Ramos (cell line): Measurements from ENCODE around the gene STK39.
"Not testable (repeated sequence)": the region's sequence is repeated elsewhere in the genome, so short reads cannot be mapped to it uniquely, and the experiment has no call there.

Source experiments
- in situ Hi-C: fragments of 300-500 bp; cut with MboI; formaldehyde crosslinking; loops from one replicate; pipeline ENCODE4 v1.14.3; 2022; ENCODE audit warnings: low sequenced_read_pairs; ENCODE audit not compliant: unreplicated experiment

STK39 gene

DNA sequence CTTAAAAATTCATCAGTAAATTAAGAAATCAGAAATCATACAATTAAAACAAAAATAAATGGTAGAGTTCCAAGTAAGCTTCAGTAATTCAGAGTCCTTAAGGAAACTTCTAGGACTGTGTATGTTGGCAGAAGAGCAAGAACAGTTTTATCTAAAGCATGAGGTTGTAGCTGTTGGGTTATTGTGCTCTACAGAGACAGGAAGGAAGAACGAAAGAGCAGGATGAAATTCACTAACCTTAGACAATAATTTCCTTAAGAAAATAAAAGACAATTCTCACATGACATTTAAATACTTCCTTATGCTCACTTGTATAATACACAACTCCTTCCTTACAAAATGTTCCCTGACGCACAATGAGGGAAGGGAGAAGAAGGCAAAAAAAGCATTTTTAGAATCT is 133.4 kb downstream of the STK39 start:
- in situ Hi-C loops, result loop anchor here (25.0 kb wide), 1 partner anchor 1577 kb away; no protein-coding TSS in a partner anchor

DNA sequence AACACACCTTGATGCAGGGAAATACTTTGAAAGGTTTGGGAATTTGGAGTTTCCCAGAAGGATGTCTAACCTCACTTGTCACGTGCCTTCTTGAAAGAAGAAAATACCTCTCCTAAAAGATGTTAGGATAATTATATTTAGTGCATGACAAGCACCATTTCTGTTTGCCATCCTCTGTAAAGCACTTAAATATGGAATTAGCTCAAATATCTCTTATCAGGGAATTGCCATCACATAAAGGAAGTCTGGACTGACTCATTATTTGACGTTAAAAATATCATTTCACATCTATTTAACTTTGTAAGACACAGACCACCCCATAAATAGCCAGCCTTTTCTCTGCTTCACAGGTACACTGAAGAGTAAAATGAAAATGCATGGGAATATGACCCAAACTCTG is 140.1 kb downstream of the STK39 start:
- in situ Hi-C loops, result loop anchor here (25.0 kb wide), 1 partner anchor 1570 kb away; no protein-coding TSS in a partner anchor

DNA sequence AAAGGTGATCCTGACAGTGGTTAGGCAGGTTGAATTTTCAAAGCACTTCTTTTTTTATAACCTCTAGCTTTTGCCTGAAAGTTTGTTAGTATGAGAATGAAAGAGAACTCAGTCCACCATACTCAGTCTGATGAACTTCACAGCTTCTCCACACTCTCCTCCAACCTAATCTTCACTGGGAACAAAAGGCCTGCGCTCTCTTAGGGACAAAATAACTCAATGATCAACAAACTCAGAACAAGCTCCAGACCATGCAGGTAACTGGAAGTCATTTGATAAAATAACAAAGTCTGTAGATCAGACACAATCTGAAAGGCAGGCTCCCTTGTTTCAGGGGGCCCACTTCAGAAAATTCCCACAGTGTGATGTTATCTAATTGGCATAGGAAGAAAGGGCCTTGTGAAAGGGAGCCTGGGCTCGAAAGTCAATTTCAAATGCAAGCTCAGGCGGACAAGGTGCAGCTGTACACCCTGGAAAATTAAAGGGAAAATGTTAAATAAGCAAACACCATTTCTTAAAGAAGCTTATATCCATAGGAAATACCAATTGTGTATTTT is 142.2 kb downstream of the STK39 start:
- in situ Hi-C loops, result loop anchor here (25.0 kb wide), 1 partner anchor 1568 kb away; no protein-coding TSS in a partner anchor

DNA sequence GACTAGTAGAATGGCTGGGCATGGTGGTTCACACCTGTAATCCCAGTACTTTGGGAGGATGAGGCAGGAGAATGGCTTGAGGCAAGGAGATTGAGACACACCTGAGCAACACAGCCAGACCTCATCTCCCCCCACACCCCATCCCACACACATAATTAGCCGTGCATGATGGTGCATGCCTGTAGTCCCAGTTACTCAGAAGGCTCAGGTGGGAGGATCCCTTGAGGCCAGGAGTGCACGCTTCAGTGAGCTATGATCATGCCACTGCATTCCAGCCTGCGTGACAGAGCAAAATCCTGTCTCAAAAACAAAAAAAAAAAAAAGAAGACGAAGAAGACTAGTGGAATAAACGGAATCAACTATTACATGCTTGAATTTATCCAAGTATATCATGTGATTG is 150.0 kb downstream of the STK39 start:
- in situ Hi-C loops, result no loop called here

DNA sequence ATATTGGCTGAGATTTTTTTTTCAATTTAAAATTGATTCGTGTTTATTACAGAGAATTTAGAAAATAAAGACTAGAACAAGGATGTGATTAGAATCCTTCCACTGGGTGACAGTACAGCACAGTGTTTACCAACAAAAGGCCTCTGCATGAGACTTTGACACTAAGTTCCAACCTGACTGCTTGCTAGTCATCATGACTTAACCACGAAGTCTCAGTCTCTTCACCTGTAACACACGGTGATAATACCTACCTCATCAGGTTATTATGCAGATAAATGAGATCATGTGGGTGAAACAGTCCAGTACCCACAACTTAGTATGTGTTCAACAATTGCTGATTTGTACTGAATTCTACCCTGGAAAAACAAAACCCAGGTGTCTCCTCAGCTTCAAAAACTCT is 151.2 kb downstream of the STK39 start:
- in situ Hi-C loops, result no loop called here

DNA sequence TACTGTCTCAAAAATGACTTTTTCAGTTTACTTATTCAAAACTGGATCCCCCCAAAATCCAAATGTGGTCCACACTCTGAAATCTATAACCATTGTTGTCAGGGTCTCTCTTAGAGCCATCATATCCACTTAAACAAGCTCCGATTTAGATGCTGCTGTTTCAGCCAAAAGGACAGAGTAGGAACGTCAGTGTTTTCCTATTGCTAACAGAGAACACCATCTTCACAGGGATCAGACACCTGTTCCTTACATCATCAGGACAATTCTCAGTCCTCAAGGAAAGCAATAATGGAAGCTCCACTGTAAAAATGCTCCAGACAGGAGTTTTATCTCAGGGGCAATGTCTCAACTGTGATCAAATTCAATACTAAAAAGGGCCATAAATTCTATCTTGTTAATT is 155.4 kb downstream of the STK39 start:
- in situ Hi-C loops, result no loop called here

DNA sequence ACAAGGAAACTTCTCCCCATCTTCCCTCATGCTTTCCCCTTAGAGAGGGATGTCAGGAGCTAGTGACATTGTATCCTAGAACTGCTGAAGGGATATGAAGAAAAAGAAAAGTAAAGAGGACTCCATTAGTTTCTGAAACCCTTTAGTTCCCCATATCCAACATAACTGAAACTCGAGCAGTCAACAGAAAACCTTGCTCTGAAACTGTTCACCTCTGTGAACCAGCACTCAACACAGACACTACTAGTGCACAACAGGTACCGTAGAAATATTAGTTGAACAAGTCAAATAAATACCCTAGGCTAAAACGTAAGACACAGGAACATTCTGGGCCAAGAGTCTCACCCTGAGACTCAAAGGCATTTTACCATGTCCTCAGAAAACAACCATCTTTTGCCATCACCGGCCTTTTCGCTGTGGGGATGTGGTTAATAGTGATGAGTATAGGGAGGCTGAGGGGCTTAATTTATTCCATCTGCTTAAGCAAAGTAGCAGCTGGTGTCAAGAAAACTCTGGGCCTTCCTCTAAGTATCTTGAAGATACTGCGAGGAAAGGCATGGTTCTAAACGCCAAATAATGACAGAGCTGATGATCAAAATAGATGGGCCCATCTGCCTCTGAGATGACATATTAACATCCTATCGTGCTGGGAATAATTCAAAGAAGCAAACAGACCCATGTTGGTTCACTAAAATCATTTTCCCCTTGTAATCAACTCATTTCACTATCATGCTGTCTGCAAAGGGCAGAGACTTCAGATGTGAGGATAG is 156.8 kb downstream of the STK39 start:
- in situ Hi-C loops, result no loop called here

DNA sequence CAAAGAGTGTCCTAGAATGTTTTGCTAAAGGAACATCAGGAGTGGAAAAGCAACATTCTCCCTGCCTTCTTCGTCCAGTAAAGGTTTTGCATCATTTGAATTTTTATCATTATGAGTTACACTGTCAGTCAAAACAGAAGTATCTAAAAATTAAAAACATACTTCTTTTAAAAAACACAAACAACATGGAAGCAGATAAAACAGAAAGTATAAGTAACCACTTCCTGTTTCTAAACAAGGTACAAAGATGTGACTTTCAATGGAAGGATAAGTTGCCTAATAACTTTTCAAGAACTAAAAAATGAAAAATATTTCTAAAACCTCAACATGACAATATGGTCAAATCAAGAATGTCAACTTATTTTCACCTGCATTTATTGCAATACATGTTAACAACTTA is 158.2 kb downstream of the STK39 start:
- in situ Hi-C loops, result no loop called here

DNA sequence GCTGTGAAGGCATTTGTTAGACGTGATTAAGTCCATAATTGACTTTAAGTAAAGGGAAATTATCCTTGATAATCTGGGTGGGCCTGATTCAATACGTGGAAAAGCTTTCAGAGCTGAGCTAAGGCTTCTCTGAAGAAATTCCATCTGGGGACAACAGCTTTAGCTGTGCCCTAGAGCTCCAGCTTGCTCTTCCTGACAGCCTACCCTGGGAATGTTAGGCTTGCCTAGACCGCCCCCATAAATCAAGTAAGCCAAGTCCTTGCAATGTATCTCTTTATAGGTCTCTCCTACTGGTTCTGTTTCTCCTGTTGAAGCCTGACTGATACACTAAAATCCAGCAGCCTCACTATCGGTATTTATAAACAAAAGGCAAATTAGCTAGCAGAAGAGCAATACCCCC is 160.0 kb downstream of the STK39 start:
- in situ Hi-C loops, result no loop called here

DNA sequence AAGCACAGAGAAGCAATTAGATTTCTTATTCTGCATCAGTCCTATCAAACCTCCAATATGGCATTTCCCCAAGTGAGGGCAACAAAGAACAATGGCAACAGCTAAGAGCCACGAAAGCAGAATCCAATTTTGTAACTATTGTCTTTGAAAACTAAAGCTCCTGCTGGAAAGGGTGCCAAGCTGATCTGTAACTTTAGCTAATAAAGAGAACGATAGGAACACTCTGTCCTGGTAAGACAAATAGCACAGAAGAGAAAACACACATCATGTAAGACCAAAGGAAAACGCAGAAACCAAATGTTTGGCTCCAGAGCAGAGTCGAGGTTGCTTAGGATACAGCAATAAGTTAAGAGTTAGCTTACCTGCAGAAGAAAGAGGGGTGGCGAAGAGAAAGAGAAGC is 160.5 kb downstream of the STK39 start:
- in situ Hi-C loops, result no loop called here

DNA sequence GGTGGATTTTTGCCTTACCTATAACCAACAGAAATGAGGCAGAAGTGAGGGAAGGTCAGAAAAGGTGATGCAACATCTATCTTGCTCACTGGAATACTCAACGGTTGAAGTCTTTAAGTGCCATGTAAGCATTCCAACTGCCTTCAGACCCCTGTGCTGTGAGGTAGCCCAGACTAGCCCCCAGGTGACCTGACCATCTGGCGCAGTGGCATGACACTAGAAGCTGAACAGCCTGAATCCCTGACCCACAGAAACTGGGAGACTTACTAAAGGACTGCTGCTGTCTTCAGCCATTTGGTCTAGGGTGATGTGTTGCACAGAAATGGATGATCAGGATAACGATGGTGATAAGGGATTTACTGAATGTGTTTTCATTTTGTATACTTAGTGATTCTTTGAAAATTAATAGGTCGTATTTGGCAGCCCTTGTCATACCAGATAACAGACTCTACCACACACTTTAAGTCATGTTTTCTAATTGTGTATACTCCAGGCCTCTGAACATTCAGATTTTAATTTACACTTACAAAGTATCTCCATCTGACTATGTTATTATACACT is 161.5 kb downstream of the STK39 start:
- in situ Hi-C loops, result no loop called here

DNA sequence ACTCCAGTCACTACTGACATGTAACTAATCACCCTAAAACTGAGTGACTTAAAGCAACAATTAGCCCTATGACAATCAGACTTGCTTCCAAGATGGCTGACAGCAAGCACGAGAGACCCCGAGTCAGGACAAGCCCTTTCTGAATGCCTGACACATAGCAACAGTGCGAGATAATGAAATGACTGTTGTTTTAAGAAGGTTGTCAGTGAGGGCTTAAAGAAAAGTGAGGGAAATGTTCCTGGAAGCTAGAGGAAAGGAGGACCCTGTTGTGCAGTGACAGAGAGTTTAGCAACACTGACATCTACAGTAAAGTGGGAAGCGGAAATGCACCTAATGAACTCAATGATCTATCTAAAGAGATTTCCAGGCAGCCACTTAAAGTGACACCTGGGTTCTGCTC is 163.1 kb downstream of the STK39 start:
- in situ Hi-C loops, result no loop called here

DNA sequence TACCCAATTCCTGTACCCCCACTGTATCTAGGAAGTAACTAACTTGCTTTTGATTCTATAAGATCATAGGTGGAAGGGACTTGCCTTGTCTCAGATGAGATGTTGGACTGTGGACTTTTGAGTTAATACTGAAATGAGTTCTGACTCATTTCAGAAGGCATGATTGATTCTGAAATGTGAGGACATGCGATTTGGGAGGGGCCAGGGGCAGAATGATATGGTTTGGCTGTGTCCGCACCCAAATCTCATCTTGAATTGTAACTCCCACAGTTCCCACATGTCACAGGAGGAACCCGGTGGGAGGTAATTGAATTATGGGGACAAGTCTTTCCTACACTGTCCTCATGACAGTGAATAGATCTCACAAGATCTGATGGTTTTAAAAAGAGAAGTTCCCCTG is 165.9 kb downstream of the STK39 start:
- in situ Hi-C loops, result not testable (repeated sequence)

DNA sequence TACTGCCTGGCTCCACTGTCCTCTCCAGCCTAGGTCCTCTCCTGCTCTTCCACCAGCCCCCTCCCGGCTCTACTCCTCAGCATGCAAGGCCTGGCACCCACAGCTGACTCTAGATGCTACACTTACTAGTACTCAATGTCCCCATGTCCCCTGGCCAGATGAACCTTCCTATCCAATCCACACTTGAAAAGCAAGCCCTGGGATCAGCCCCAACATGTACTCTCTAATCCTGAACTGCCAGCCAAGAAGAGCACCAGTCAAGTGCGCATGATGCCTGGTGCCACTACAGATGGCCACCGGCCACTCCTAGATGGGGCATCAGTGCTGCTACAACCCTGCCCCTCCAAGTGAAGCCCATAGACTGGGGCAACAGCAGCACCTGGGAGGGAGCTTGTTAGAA is 168.2 kb downstream of the STK39 start:
- in situ Hi-C loops, result no loop called here

DNA sequence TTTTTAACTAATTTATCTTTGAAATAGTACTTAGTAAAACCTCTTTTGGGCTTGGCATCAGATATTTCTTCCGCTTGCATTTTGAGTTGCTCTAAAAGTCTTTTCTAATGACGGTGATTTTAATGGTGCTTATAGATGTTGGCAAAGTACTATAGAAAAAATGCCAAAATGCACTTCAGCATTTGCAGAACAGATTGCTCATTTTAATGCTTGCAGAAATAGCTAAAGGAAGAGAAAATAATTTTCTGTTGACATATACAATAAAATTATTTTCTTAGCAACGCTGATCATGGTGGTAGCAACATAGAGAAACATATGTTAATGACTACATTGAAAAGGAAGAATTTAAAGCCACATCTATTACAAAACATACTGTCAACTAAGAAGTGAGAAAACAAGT is 170.7 kb downstream of the STK39 start:
- in situ Hi-C loops, result no loop called here

DNA sequence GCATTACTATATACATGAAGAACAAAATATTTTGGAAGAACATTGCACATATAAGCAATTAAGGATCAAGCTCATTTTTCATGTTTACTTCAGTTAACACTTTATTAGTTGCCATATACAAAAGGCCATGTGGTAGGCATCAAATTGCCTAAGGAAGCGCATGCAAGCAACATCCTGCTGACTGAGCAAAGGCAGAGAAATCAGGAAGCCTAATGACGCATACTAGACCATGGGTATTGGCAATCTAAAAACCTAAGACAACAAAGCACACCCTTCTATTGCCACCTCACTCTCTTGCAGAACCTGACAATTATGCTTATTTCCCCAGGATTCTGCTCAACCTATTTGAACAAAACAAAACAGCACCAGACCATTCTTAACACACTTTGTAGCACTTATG is 171.9 kb downstream of the STK39 start:
- in situ Hi-C loops, result no loop called here

DNA sequence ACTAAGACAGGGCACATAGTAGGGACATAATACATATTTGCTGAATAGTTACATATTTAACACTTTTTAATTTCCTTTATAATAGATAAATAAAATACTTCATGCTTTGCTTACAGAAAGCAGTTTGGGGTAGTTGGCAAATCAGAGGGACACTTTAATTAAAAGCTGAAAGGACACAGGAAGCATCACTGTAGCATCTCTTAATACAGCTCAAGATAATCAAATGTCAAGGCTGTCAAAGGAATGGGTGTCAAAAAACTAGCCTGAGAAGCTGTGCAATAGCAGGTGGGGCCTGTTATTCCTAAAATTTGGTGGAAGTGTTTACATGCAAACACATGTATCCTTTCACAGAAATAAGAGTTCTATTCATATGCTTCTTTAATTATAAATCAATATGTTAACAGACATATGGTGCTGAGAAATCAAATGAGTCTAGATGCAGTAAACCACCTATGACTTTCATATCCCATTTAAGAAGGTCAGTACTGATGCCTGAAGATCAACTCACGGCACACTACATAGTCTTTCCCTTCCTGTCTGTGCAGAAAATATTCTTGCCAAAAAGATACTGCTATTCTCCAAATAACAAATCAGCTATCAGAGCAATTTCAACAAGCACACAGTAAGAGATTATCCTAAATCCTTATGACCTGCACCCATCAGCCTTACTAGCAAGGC is 174.6 kb downstream of the STK39 start:
- in situ Hi-C loops, result no loop called here

DNA sequence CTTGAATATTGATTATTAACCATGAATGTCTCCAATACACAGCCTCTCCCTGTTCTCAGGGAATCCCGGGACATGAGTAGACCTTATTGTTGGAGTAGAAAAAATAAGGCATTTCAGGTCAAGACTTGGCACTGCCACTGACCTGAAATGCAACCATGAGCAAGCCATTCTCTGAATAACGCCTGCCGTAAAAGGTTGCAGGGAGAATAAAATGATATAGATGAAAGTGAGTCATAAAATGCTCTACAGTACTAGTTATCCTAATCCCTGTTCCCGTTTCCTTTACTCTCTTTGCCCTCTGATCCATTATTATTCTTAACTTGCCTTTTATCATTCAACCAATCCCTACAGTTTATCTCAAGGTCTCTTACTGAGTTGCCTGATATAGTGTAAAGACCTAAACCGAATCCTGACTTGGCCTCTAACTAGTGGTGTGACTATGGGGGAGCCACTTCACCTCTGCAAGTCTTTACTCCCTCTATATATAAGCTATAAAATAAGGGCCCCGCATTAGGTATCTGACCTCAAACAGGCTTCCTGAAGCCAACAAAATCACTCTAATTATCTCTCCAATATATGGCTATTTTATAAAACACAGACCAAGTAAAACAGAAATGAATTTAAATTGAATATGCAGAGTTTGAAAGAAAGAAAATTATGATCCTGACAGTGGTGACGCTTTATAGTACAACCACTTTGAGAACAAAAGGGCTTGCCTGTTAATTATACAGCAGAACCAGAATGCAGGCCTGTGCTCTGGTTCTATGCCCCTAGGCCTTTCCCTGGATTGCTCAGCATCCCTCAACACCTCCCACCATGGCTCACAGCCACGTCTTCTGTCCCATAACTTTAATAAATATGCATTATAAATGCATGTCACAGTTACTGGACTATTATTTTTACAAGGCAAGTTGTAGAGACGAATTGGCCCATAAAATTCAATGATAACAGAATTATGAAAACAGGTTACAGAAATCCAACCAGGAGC is 183.1 kb downstream of the STK39 start:
- in situ Hi-C loops, result no loop called here

DNA sequence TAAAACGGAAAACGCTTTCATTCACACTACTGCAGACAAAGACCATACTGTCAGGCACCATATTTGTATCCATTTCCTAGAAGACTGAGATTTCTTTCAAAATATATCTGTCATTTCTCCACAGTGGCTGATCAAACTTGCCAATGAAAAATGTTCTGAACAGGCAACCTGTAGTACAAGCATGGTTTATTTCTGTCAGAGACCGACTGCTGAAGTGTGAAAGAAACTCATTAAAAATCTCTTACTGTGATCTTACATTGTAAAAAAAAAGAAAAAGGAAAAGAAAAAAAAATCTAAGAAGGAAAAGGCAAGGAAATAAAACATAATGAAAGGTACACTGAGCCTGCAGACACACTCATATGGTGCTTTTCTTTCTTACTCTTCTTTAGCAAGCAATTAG is 184.5 kb downstream of the STK39 start:
- in situ Hi-C loops, result no loop called here

DNA sequence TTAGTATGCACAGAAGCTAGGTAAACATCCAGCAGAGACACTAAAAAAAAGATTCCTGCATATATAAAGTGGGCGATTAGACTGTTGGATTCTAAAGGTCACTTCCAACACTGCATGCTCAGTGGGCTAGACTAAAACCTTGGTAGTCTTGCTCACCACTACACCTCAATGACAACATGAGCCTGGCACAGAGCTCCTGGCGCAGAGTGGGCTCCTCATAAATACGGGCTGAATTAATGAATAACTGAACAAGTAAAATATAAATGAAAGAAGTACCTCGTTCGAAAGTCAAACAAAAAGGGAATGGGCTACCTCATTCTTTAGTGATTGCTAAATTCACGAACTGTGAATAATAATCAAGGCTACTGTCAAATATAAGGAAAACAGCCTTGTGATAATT is 185.3 kb downstream of the STK39 start:
- in situ Hi-C loops, result no loop called here
